ENCODE results near the gene CD99L2.

- no peak for TF ChIP-seq POLR2A (IDR thresholded peaks at IDR 0.05)
- no peak for TF ChIP-seq CTCF (IDR thresholded peaks at IDR 0.05)
Observed at GRCh38 chrX:150821971-150822370, 76.5 kb downstream of the CD99L2 start.
